PFSK-1 (cell line): ENCODE results near the gene SLC4A2.
A peak's percentile ranks its signal among the peaks of the same experiment; 100 is the strongest.

Experiments
- FOXP2 ChIP-seq: optimal IDR thresholded peaks from 2 replicates; pipeline ENCODE3; 2011; ENCODE audit warnings: borderline replicate concordance, control low read depth, inconsistent platforms; ENCODE audit not compliant: insufficient read depth; ENCODE audit errors: extremely low read length, extremely low read depth
- POLR2AphosphoS5 ChIP-seq: IDR thresholded peaks from 2 replicates; pipeline ENCODE4 v1.6.1; 2012; ENCODE audit warnings: low read depth, mild to moderate bottlenecking, control low read depth, low read length, moderate library complexity
- REST ChIP-seq, 2 experiments: IDR thresholded peaks; 2 replicates each; pipeline versions ENCODE4 v1.6.1 to v1.8.0; 2011 to 2012; ENCODE audit warnings: low read depth in 2 of 2, low read length in 2 of 2, control low read depth in 1 of 2, inconsistent platforms in 1 of 2, mild to moderate bottlenecking in 1 of 2, moderate library complexity in 1 of 2; ENCODE audit not compliant: insufficient read depth in 1 of 2
- SIN3A ChIP-seq: IDR thresholded peaks from 2 replicates; pipeline ENCODE4 v1.6.1; 2012; ENCODE audit warnings: mild to moderate bottlenecking, low read length, moderate library complexity, borderline replicate concordance; ENCODE audit not compliant: insufficient read depth
- TAF1 ChIP-seq: IDR thresholded peaks from 2 replicates; pipeline ENCODE4 v1.6.1; 2012; ENCODE audit warnings: low read length, control low read depth, borderline replicate concordance; ENCODE audit not compliant: insufficient read depth

SLC4A2 gene

GRCh38 chr7:151057989-151058780 lies 1.2 kb upstream of the SLC4A2 start:
- TF ChIP-seq SIN3A (no peak), FOXP2 (no peak), TAF1 (no peak), POLR2AphosphoS5 (peak; percentile 61; the same call in 1 of the 2 replicates), REST (IDR thresholded peaks at IDR 0.05; ENCODE audit: insufficient read depth in 1 of 2, low read depth in 2 of 2, low read length in 2 of 2) (no peak)

GRCh38 chr7:151058781-151059366 lies 515 bp upstream of the SLC4A2 start:
- TF ChIP-seq TAF1: no peak
- no peak; the same call in 1 of the 2 replicates for TF ChIP-seq POLR2AphosphoS5
- no peak for TF ChIP-seq REST (IDR thresholded peaks at IDR 0.05; ENCODE audit: insufficient read depth in 1 of 2, low read depth in 2 of 2, low read length in 2 of 2)
- TF ChIP-seq SIN3A: no peak
- TF ChIP-seq FOXP2: no peak

GRCh38 chr7:151060113-151060415 lies 675 bp downstream of the SLC4A2 start:
- no peak; the same call in 1 of the 2 replicates for TF ChIP-seq POLR2AphosphoS5

GRCh38 chr7:151060416-151061212 lies 1.2 kb downstream of the SLC4A2 start:
- no peak for TF ChIP-seq FOXP2
- TF ChIP-seq TAF1: no peak
- no peak for TF ChIP-seq REST (IDR thresholded peaks at IDR 0.05; ENCODE audit: insufficient read depth in 1 of 2, low read depth in 2 of 2, low read length in 2 of 2)
- TF ChIP-seq SIN3A: no peak
- no peak for TF ChIP-seq POLR2AphosphoS5

- TF ChIP-seq SIN3A: no peak
- TF ChIP-seq TAF1: no peak
- TF ChIP-seq FOXP2: no peak
- TF ChIP-seq POLR2AphosphoS5: no peak
- no peak for TF ChIP-seq REST (IDR thresholded peaks at IDR 0.05; ENCODE audit: insufficient read depth in 1 of 2, low read depth in 2 of 2, low read length in 2 of 2)
Observed at GRCh38 chr7:151061213-151062110, 2.1 kb downstream of the SLC4A2 start.
